ENCODE results near the gene DPYSL3. TPM values are rescaled to one million over a fixed set of nuclear protein-coding genes. Genes with fewer than 3 reads are reported as not detected.

DPYSL3 gene
- total and polyA plus RNA-seq, 4 experiments from 2014 or later = 0.06 to 0.25 TPM; not detected in 2

DNA sequence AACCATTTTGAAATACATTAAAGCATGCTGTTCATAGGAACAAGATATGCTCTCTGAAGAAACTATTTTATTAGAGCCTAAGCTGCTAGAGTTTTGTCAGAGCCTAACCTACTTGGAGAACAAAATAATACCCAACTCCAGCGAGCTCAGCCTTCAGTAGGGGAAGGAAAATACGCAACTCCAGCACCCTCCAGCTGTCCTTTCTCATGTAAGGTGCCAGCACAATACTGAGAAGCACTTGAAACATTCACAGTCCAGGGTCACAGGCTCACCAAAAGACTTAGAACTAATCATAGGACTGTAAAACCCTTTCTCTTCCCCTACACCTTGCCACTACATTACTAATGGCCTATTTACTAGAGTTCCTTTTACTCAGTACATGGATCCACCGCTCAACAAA is 18.9 kb downstream of the DPYSL3 start:
- intact Hi-C loops (cut with micrococcal nuclease) = no loop called here
- Histone ChIP-seq H3K4me1 (ENCODE audit: insufficient read depth, low read length) (no peaks in the 10 kb centered on the region), H3K27ac (ENCODE audit: low read depth, low read length) (no peak overlapping the region), H3K4me3 (ENCODE audit: low read length in 2 of 2) (no peak overlapping the region), H3K9me3 (ENCODE audit: control insufficient read depth in 1 of 2, low read length in 2 of 2) (no peaks in the 10 kb centered on the region), H3K36me3 (ENCODE audit: insufficient read depth, low read length) (no peaks in the 10 kb centered on the region), H3K27me3 (ENCODE audit: insufficient read depth, low read length) (no peaks in the 10 kb centered on the region)
- H3K36me3 Mint-ChIP-seq = no peaks in the 10 kb centered on the region
- H3K9me3 Mint-ChIP-seq = peaks cover 0 to 12% (median 0%) of the 10 kb centered on the region in 8 donors
- peaks cover 0 to 8% of the 10 kb centered on the region in 2 donors for H3K27me3 Mint-ChIP-seq
- no peak overlapping the region for H3K27ac Mint-ChIP-seq
- H3K4me1 Mint-ChIP-seq = no peaks in the 10 kb centered on the region
- DNase-seq = no peak
- no peak overlapping the region for H3K4me3 Mint-ChIP-seq
- POLR2A ChIA-PET (ENCODE audit: partially characterized antibody) = no interaction called here
- CTCF ChIA-PET (ENCODE audit: partially characterized antibody) = no interaction called here

DNA sequence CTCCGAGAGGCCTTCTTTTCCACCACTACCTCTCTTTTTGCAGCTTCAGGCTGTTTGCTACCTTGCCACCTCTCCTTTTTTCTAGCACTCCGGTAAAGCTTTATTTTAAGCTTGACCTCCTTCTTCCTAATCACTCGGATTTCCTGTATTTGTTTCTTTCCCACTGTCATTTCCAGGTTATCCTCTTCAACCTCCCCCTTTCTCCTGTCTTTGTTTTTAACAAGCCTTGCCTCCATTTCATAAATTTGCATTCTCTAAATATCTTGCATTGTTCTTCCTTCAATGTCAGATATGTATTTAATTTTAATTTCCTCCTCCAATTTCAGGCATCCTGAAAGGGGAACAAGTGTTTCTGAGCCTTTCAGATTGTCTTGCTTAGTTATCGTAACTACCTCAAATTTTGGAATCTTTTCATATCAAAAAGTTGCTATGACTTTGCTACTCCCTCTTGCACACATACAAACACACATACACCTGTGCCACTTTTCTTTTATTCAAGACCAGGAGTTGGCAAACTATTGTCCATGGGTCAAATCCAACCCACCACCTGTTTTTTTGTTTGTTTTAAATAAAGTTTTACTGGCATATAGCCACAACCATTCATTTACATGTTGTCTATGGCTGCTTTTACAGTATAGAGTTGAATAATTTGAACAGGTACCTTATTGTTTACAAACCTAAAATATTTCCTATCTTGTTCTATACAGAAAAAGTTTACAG is 22.7 kb downstream of the DPYSL3 start:
- Mint-ChIP-seq H3K36me3 (no peaks in the 10 kb centered on the region), H3K27ac (no peak overlapping the region), H3K4me1 (no peaks in the 10 kb centered on the region), H3K4me3 (no peak overlapping the region), H3K9me3 (peaks cover 0 to 12% (median 0%) of the 10 kb centered on the region in 8 donors), H3K27me3 (peaks cover 0 to 10% of the 10 kb centered on the region in 2 donors)
- Histone ChIP-seq H3K4me1 (ENCODE audit: insufficient read depth, low read length) (no peaks in the 10 kb centered on the region), H3K27ac (ENCODE audit: low read depth, low read length) (no peak overlapping the region), H3K4me3 (ENCODE audit: low read length in 2 of 2) (no peak overlapping the region), H3K9me3 (ENCODE audit: control insufficient read depth in 1 of 2, low read length in 2 of 2) (no peaks in the 10 kb centered on the region), H3K27me3 (ENCODE audit: insufficient read depth, low read length) (no peaks in the 10 kb centered on the region), H3K36me3 (ENCODE audit: insufficient read depth, low read length) (no peaks in the 10 kb centered on the region)
- CTCF ChIA-PET (ENCODE audit: partially characterized antibody) = no interaction called here
- POLR2A ChIA-PET (ENCODE audit: partially characterized antibody) = no interaction called here
- DNase-seq = no peak
- intact Hi-C loops (cut with micrococcal nuclease) = no loop called here

DNA sequence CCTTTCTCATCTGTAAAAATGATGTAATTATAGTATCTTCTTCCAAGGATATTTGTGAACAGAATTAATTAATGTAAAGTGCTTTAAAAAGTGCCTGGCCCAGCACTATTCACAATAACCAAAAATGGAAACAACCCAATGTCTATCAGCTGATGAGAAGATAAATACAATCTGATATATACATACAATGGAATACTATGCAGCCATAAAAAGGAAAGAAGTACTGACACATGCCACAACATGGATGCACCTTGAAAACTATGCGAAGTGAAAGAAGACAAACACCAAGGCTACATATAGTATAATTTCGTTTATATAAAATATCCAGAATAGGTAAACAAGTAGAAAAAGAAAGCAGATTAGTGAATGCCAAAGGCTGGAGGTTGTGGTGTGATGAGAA is 24.1 kb downstream of the DPYSL3 start:
- ChIA-PET CTCF (ENCODE audit: partially characterized antibody) (no interaction called here), POLR2A (ENCODE audit: partially characterized antibody) (no interaction called here)

DNA sequence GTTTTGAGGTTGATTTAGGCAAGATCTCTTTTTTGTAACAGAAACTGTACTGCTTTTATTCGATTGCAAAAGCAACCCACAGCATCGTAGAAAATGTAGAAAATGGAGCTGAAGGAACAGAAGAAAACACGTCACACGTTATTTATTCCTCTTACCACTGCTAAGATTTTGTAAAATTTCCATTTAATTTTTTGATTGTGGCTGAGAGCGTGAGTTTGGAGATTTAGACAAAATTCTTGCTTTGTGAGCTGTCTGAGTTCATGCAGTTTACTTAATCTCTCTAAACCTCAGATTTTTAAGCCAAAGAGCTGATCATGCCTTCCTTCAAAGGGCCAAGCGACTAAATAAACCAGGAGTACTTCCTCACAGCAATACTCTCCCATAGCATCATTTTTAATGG is 24.8 kb downstream of the DPYSL3 start:
- Mint-ChIP-seq H3K4me3 (no peak overlapping the region), H3K4me1 (no peaks in the 10 kb centered on the region), H3K36me3 (no peaks in the 10 kb centered on the region), H3K27ac (no peak overlapping the region), H3K9me3 (peaks cover 0 to 6% (median 0%) of the 10 kb centered on the region in 8 donors), H3K27me3 (peaks cover 0 to 7% of the 10 kb centered on the region in 2 donors)
- ChIA-PET POLR2A (ENCODE audit: partially characterized antibody) (no interaction called here), CTCF (ENCODE audit: partially characterized antibody) (no interaction called here)
- DNase-seq = no peak
- Histone ChIP-seq H3K36me3 (ENCODE audit: insufficient read depth, low read length) (no peaks in the 10 kb centered on the region), H3K27me3 (ENCODE audit: insufficient read depth, low read length) (no peaks in the 10 kb centered on the region), H3K4me3 (ENCODE audit: low read length in 2 of 2) (no peak overlapping the region), H3K9me3 (ENCODE audit: control insufficient read depth in 1 of 2, low read length in 2 of 2) (no peaks in the 10 kb centered on the region), H3K4me1 (ENCODE audit: insufficient read depth, low read length) (no peaks in the 10 kb centered on the region), H3K27ac (ENCODE audit: low read depth, low read length) (no peak overlapping the region)
- intact Hi-C loops (cut with micrococcal nuclease) = no loop called here

More for the DNA sequence above, 24.1 kb downstream of the DPYSL3 start:
- Histone ChIP-seq H3K4me1 (ENCODE audit: insufficient read depth, low read length) (no peaks in the 10 kb centered on the region), H3K4me3 (ENCODE audit: low read length in 2 of 2) (no peak overlapping the region), H3K27me3 (ENCODE audit: insufficient read depth, low read length) (no peaks in the 10 kb centered on the region), H3K27ac (ENCODE audit: low read depth, low read length) (no peak overlapping the region), H3K36me3 (ENCODE audit: insufficient read depth, low read length) (no peaks in the 10 kb centered on the region), H3K9me3 (ENCODE audit: control insufficient read depth in 1 of 2, low read length in 2 of 2) (no peaks in the 10 kb centered on the region)
- peaks cover 0 to 8% (median 0%) of the 10 kb centered on the region in 8 donors for H3K9me3 Mint-ChIP-seq
- H3K36me3 Mint-ChIP-seq = no peaks in the 10 kb centered on the region
- intact Hi-C loops (cut with micrococcal nuclease) = no loop called here
- peaks cover 0 to 8% of the 10 kb centered on the region in 2 donors for H3K27me3 Mint-ChIP-seq
- H3K4me1 Mint-ChIP-seq = no peaks in the 10 kb centered on the region
- no peak for DNase-seq
- H3K4me3 Mint-ChIP-seq = no peak overlapping the region
- no peak overlapping the region for H3K27ac Mint-ChIP-seq

DNA sequence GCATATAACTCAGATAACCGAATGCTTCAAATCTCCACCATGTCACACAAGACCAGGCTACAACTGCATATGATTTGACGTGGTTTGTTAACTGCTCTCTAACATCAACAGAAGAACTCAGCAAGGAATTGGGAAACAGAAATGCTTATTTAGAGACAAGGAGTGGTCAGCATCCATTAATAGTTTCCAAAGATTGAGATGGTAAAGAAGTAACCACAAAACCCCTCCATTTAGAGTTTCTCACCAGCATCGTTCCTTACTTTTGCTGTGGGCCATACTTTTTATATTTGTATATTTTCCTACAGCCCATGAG is 25.2 kb downstream of the DPYSL3 start:
- CTCF ChIA-PET (ENCODE audit: partially characterized antibody) = no interaction called here
- Histone ChIP-seq H3K4me1 (ENCODE audit: insufficient read depth, low read length) (no peaks in the 10 kb centered on the region), H3K4me3 (ENCODE audit: low read length in 2 of 2) (no peak overlapping the region), H3K36me3 (ENCODE audit: insufficient read depth, low read length) (no peaks in the 10 kb centered on the region), H3K27me3 (ENCODE audit: insufficient read depth, low read length) (no peaks in the 10 kb centered on the region), H3K27ac (ENCODE audit: low read depth, low read length) (no peak overlapping the region), H3K9me3 (ENCODE audit: control insufficient read depth in 1 of 2, low read length in 2 of 2) (no peaks in the 10 kb centered on the region)
- POLR2A ChIA-PET (ENCODE audit: partially characterized antibody) = no interaction called here
- Mint-ChIP-seq H3K36me3 (no peaks in the 10 kb centered on the region), H3K9me3 (peaks cover 0 to 6% (median 0%) of the 10 kb centered on the region in 8 donors), H3K27me3 (peaks cover 0 to 5% of the 10 kb centered on the region in 2 donors), H3K27ac (no peak overlapping the region), H3K4me1 (no peaks in the 10 kb centered on the region), H3K4me3 (no peak overlapping the region)
- DNase-seq = no peak
- intact Hi-C loops (cut with micrococcal nuclease) = no loop called here

DNA sequence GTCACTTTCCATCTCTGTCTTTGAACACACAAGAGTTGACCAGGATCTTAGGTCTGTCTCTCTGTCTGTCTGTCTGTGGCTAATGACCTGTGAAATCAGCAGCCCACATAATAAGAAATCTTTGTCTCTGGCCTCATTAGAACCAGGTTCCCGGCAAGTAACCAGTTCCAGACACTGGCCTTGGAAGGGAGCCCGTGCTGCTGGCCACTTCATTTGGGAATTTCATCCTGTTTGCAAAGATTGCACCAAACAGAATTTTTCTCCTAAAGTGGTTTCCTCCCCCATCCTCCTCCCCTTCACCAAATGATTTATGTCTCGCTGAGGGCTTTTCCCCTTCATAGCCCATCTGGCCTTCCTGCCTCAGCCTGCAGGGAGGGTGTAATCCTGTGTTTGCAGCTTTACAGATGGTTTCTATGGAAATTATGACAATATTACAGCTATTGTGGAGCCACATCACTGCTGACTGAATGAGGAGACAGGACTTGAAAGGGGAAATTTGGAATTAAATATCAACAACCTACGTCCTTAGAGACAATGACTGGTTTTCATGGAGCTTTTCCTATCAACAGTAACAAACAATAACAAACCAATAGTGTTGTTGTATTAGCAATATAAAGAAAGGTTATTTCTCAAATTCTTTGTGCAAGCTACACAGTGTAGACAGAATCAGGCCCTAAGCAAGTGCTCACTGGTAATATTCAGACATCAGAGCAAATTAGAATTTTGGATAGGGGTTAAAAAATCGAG is 25.7 kb downstream of the DPYSL3 start:
- H3K36me3 Mint-ChIP-seq = no peaks in the 10 kb centered on the region
- CTCF ChIA-PET (ENCODE audit: partially characterized antibody) = no interaction called here
- Histone ChIP-seq H3K9me3 (ENCODE audit: control insufficient read depth in 1 of 2, low read length in 2 of 2) (no peaks in the 10 kb centered on the region), H3K27me3 (ENCODE audit: insufficient read depth, low read length) (no peaks in the 10 kb centered on the region), H3K4me3 (ENCODE audit: low read length in 2 of 2) (no peak overlapping the region), H3K27ac (ENCODE audit: low read depth, low read length) (no peak overlapping the region), H3K36me3 (ENCODE audit: insufficient read depth, low read length) (no peaks in the 10 kb centered on the region), H3K4me1 (ENCODE audit: insufficient read depth, low read length) (no peaks in the 10 kb centered on the region)
- no peak for DNase-seq
- no peak overlapping the region for H3K4me3 Mint-ChIP-seq
- H3K27me3 Mint-ChIP-seq = peaks cover 0 to 6% of the 10 kb centered on the region in 2 donors
- H3K9me3 Mint-ChIP-seq = peaks cover 0 to 6% (median 0%) of the 10 kb centered on the region in 8 donors
- peaks cover 0 to 1% (median 0%) of the 10 kb centered on the region in 4 donors for H3K4me1 Mint-ChIP-seq
- POLR2A ChIA-PET (ENCODE audit: partially characterized antibody) = no interaction called here
- H3K27ac Mint-ChIP-seq = no peak overlapping the region
- intact Hi-C loops (cut with micrococcal nuclease) = no loop called here

DNA sequence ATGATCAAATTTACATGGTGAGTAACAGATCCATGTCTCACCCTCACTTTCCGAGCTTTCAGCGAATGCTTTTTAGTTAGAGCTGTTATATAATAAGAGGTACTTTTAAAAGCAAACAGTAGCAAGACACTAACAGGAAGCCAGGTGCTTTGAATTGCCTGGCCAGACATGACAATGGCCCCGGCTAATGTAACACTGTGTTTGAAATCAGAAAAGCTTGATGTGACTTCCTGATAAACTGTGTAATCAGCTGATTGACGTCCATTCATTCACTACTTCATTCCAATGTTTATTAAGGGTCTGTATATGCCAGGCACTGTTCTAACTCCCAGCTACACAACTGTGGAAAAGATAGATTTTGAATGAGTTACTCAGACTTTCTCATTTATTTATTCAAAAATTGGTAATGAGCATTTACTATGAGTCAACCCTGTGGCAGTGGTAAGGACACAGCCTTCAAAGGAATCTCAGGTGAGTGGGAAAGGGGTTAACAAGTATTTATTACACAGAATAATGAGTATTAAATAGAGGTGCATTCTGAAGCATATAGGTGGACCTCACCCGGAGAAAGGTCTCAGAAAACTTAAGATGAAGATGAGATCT is 26.6 kb downstream of the DPYSL3 start:
- Mint-ChIP-seq H3K4me1 (peaks cover 0 to 1% (median 0%) of the 10 kb centered on the region in 4 donors), H3K27ac (no peak overlapping the region), H3K4me3 (no peak overlapping the region), H3K27me3 (peaks cover 0 to 4% of the 10 kb centered on the region in 2 donors), H3K36me3 (no peaks in the 10 kb centered on the region), H3K9me3 (peaks cover 0 to 6% (median 0%) of the 10 kb centered on the region in 8 donors)
- H3K9me3 ChIP-seq (ENCODE audit: control insufficient read depth in 1 of 2, low read length in 2 of 2) = no peaks in the 10 kb centered on the region
- POLR2A ChIA-PET (ENCODE audit: partially characterized antibody) = no interaction called here
- no peak overlapping the region for H3K4me3 ChIP-seq (ENCODE audit: low read length in 2 of 2)
- no peaks in the 10 kb centered on the region for H3K36me3 ChIP-seq (ENCODE audit: insufficient read depth, low read length)
- CTCF ChIA-PET (ENCODE audit: partially characterized antibody) = no interaction called here
- no peaks in the 10 kb centered on the region for H3K27me3 ChIP-seq (ENCODE audit: insufficient read depth, low read length)
- intact Hi-C loops (cut with micrococcal nuclease) = no loop called here
- no peak for DNase-seq
- H3K4me1 ChIP-seq (ENCODE audit: insufficient read depth, low read length) = no peaks in the 10 kb centered on the region
- H3K27ac ChIP-seq (ENCODE audit: low read depth, low read length) = no peak overlapping the region

Data from CD4-positive, alpha-beta memory T cell (primary cell).